H9 (cell line): ENCODE results near the gene ASIC4. TPM values are rescaled to one million over a fixed set of nuclear protein-coding genes. Genes with fewer than 3 reads are reported as not detected.

Experiments used
- DNase-seq: peaks from one replicate; pipeline ENCODE4 v3.0.0-alpha.2; 2017
- H2AFZ ChIP-seq: one replicate; pipeline ENCODE4 v1.6.1; 2013; ENCODE audit warnings: mild to moderate bottlenecking, low read length, control low read depth, moderate library complexity
- H2AK5ac ChIP-seq: 2 replicates; pipeline ENCODE4 v1.6.1; 2013; ENCODE audit warnings: low read length, control low read depth, mixed read lengths; ENCODE audit not compliant: insufficient read length
- H2BK120ac ChIP-seq: one replicate; pipeline ENCODE4 v1.6.1; 2013; ENCODE audit warnings: low read depth, mild to moderate bottlenecking, low read length, control low read depth, inconsistent platforms; ENCODE audit not compliant: poor library complexity, severe bottlenecking
- H2BK12ac ChIP-seq: 2 replicates; pipeline ENCODE4 v1.6.1; 2013; ENCODE audit warnings: low read length, control low read depth, mixed read lengths, low read depth; ENCODE audit not compliant: insufficient read length
- H2BK15ac ChIP-seq: 2 replicates; pipeline ENCODE4 v1.6.1; 2013; ENCODE audit warnings: low read depth, low read length, control low read depth
- H2BK20ac ChIP-seq: one replicate; pipeline ENCODE4 v1.6.1; 2013; ENCODE audit warnings: low read depth, mild to moderate bottlenecking, low read length, control low read depth, inconsistent platforms; ENCODE audit not compliant: poor library complexity, severe bottlenecking
- H2BK5ac ChIP-seq: 2 replicates; pipeline ENCODE4 v1.6.1; 2013; ENCODE audit warnings: low read length, control low read depth, mixed read lengths; ENCODE audit not compliant: insufficient read length
- H3K14ac ChIP-seq: 2 replicates; pipeline ENCODE4 v1.6.1; 2013; ENCODE audit warnings: low read length, control low read depth; ENCODE audit not compliant: insufficient read depth
- H3K18ac ChIP-seq: 2 replicates; pipeline ENCODE4 v1.6.1; 2013; ENCODE audit warnings: low read depth, mild to moderate bottlenecking, mixed read lengths, low read length, control low read depth; ENCODE audit not compliant: insufficient read length
- H3K23ac ChIP-seq: 2 replicates; pipeline ENCODE4 v1.6.1; 2013; ENCODE audit warnings: low read length, control low read depth, mixed read lengths, low read depth; ENCODE audit not compliant: insufficient read length
- H3K23me2 ChIP-seq: 2 replicates; pipeline ENCODE4 v1.6.1; 2013; ENCODE audit warnings: low read depth, mild to moderate bottlenecking, mixed read lengths, low read length, control low read depth; ENCODE audit not compliant: insufficient read length, poor library complexity, severe bottlenecking
- H3K27ac ChIP-seq: 2 replicates; pipeline ENCODE4 v1.5.1; 2013; ENCODE audit warnings: low read length, control low read depth, mixed read lengths, low read depth; ENCODE audit not compliant: insufficient read length
- H3K27me3 ChIP-seq: 2 replicates; pipeline ENCODE4 v1.6.1; 2013; ENCODE audit warnings: low read length, control low read depth, inconsistent platforms; ENCODE audit not compliant: insufficient read depth
- H3K4ac ChIP-seq: 2 replicates; pipeline ENCODE4 v1.6.1; 2013; ENCODE audit warnings: low read depth, mild to moderate bottlenecking, control low read depth, inconsistent platforms, low read length, moderate library complexity
- H3K4me1 ChIP-seq: 2 replicates; pipeline ENCODE4 v1.6.1; 2013; ENCODE audit warnings: low read length, control low read depth, inconsistent platforms; ENCODE audit not compliant: insufficient read depth
- H3K4me2 ChIP-seq: 2 replicates; pipeline ENCODE4 v1.6.1; 2013; ENCODE audit warnings: low read length, control low read depth, mixed read lengths; ENCODE audit not compliant: insufficient read length, insufficient read depth
- H3K56ac ChIP-seq: 2 replicates; pipeline ENCODE4 v1.6.1; 2013; ENCODE audit warnings: low read depth, mild to moderate bottlenecking, mixed read lengths, low read length, control low read depth; ENCODE audit not compliant: insufficient read length
- H3K79me1 ChIP-seq: 2 replicates; pipeline ENCODE4 v1.6.1; 2013; ENCODE audit warnings: low read depth, mild to moderate bottlenecking, moderate library complexity, low read length, control low read depth, inconsistent platforms; ENCODE audit not compliant: insufficient read depth, poor library complexity, severe bottlenecking
- H3K79me2 ChIP-seq: 2 replicates; pipeline ENCODE4 v1.6.1; 2013; ENCODE audit warnings: low read length, control low read depth, inconsistent platforms; ENCODE audit not compliant: insufficient read depth
- H3K9ac ChIP-seq: 2 replicates; pipeline ENCODE4 v1.6.1; 2013; ENCODE audit warnings: low read length, control low read depth, mixed read lengths; ENCODE audit not compliant: insufficient read length; ENCODE audit errors: extremely low read depth
- H3K9me3 ChIP-seq: one replicate; pipeline ENCODE4 v1.6.1; 2013; ENCODE audit warnings: low read depth, low read length, inconsistent platforms; ENCODE audit not compliant: control insufficient read depth
- H3T11ph ChIP-seq: one replicate; pipeline ENCODE4 v1.6.1; 2013; ENCODE audit warnings: mild to moderate bottlenecking, low read length, control low read depth, inconsistent platforms
- H4K20me1 ChIP-seq: one replicate; pipeline ENCODE4 v1.6.1; 2013; ENCODE audit not compliant: control insufficient read depth, insufficient read length, insufficient read depth
- H4K5ac ChIP-seq: 2 replicates; pipeline ENCODE4 v1.6.1; 2013; ENCODE audit warnings: low read depth, mild to moderate bottlenecking, mixed read lengths, low read length, control low read depth; ENCODE audit not compliant: insufficient read length
- H4K8ac ChIP-seq: replicated peaks from 2 replicates; pipeline ENCODE4 v1.6.1; 2013; ENCODE audit warnings: low read length, control low read depth, mixed read lengths, low read depth; ENCODE audit not compliant: insufficient read length
- H4K91ac ChIP-seq: 2 replicates; pipeline ENCODE4 v1.6.1; 2013; ENCODE audit warnings: low read depth, mild to moderate bottlenecking, moderate library complexity, mixed read lengths, low read length, control low read depth; ENCODE audit not compliant: insufficient read length
- H3K27ac Mint-ChIP-seq, 3 experiments: 2 replicates in 2 of 3; 3 replicates in 1 of 3; pipeline ENCODE4 v1.8.0; 2020 to 2021; ENCODE audit warnings: mixed read lengths in 3 of 3, mild to moderate bottlenecking in 1 of 3, moderate library complexity in 1 of 3
- H3K27me3 Mint-ChIP-seq: 2 replicates; pipeline ENCODE4 v1.8.0; 2021; ENCODE audit warnings: low read depth, mild to moderate bottlenecking, moderate library complexity, mixed read lengths
- H3K36me3 Mint-ChIP-seq, 3 experiments: 2 replicates in 2 of 3; 3 replicates in 1 of 3; pipeline ENCODE4 v1.8.0; 2020 to 2021; ENCODE audit warnings: low read depth in 3 of 3, mixed read lengths in 3 of 3; ENCODE audit not compliant: insufficient read depth in 1 of 3
- H3K4me1 Mint-ChIP-seq, 2 experiments: 2 replicates each; pipeline ENCODE4 v1.8.0; 2020; ENCODE audit warnings: mixed read lengths in 2 of 2
- H3K4me3 Mint-ChIP-seq, 2 experiments: 2 replicates in 1 of 2; 3 replicates in 1 of 2; pipeline ENCODE4 v1.8.0; 2020 to 2021; ENCODE audit warnings: mild to moderate bottlenecking in 2 of 2, mixed read lengths in 2 of 2, moderate library complexity in 1 of 2
- H3K9me3 Mint-ChIP-seq, 2 experiments: 2 replicates in 1 of 2; 3 replicates in 1 of 2; pipeline ENCODE4 v1.8.0; 2020; ENCODE audit warnings: mild to moderate bottlenecking in 2 of 2, mixed read lengths in 2 of 2, moderate library complexity in 1 of 2
- CTCF ChIP-seq: fragments of 200-600 bp; sonication (generic); conservative IDR thresholded peaks from 3 replicates; pipeline ENCODE4 v1.8.0; 2021; ENCODE audit warnings: antibody characterized with exemption, mild to moderate bottlenecking
- WGBS: extraction: QIAGEN DNeasy Blood & Tissue Kit; methylation state at CpG from one replicate; pipeline ENCODE4 v1.1.7; 2013; ENCODE audit warnings: missing lambda C conversion rate, low lambda C conversion rate, mixed read lengths; ENCODE audit not compliant: insufficient read length; ENCODE audit errors: extremely low coverage; 5-methylcytosine and 5-hydroxymethylcytosine counted together
- total RNA-seq: library from RNA; stranded (reverse); gene quantifications from 2 replicates; pipeline ENCODE4 v1.2.1, GENCODE V29; 2021

Gene ASIC4
- total RNA-seq, 1 experiment from 2014 or later: 0.37 TPM

- Histone ChIP-seq H3K27me3 (peaks cover 15% of the 10 kb centered on the region; the same call in 1 of the 2 replicates), H4K91ac (no peak overlapping the region), H2BK20ac (no peak overlapping the region), H3K14ac (no peak overlapping the region), H3K4me2 (no peak overlapping the region), H3K4ac (no peak overlapping the region), H4K8ac (no peak overlapping the region), H3K9me3 (no peaks in the 10 kb centered on the region), H4K20me1 (peaks cover 3% of the 10 kb centered on the region), H2BK15ac (no peak overlapping the region), H3K23me2 (peaks cover 24% of the 10 kb centered on the region), H2BK12ac (no peak overlapping the region), H3K79me2 (no peaks in the 10 kb centered on the region), H3K56ac (no peak overlapping the region), H3K27ac (no peak overlapping the region), H2BK5ac (no peak overlapping the region), H3K4me1 (peaks cover 6% of the 10 kb centered on the region; the same call in 1 of the 2 replicates), H3K79me1 (no peaks in the 10 kb centered on the region), H3K23ac (no peak overlapping the region), H3K9ac (no peak overlapping the region), H3T11ph (no peak overlapping the region), H2AFZ (no peak overlapping the region), H2AK5ac (no peak overlapping the region), H4K5ac (no peak overlapping the region), H2BK120ac (no peak overlapping the region), H3K18ac (no peak overlapping the region)
- WGBS: no CpG with 5 or more reads among the region's 10 CpGs
- no peaks in the 10 kb centered on the region for H3K36me3 Mint-ChIP-seq
- no peak overlapping the region for H3K4me3 Mint-ChIP-seq
- H3K27ac Mint-ChIP-seq: no peak overlapping the region; a peak in 1 of 7 replicates
- H3K4me1 Mint-ChIP-seq: peaks cover 24 to 46% of the 10 kb centered on the region in 2 experiments
- no peak for TF ChIP-seq CTCF
- DNase-seq: no peak
- no peaks in the 10 kb centered on the region; a peak in 1 of 5 replicates for H3K9me3 Mint-ChIP-seq
- peaks cover 59% of the 10 kb centered on the region for H3K27me3 Mint-ChIP-seq
Observed at GRCh38 chr2:219494952-219495530, 19.2 kb upstream of the ASIC4 start.
